Measurements from ENCODE around the gene PHC3.

Gene PHC3

GRCh38 chr3:170075441-170076091, 106.0 kb downstream of the PHC3 start:
- DNase-seq (ENCODE audit: low read depth), result no peak

- DNase-seq (ENCODE audit: low read depth), result no peak
Measured at GRCh38 chr3:170064108-170064507, 117.4 kb downstream of the PHC3 start.

- no peak for DNase-seq (ENCODE audit: low read depth)
Measured at GRCh38 chr3:170063691-170064090, 117.8 kb downstream of the PHC3 start.

- no peak for DNase-seq (ENCODE audit: low read depth)
Measured at GRCh38 chr3:170062769-170063168, 118.8 kb downstream of the PHC3 start.

GRCh38 chr3:170062068-170062467, 119.5 kb downstream of the PHC3 start:
- DNase-seq (ENCODE audit: low read depth), result no peak

GRCh38 chr3:170059447-170059846, 122.1 kb downstream of the PHC3 start:
- DNase-seq (ENCODE audit: low read depth), result no peak

GRCh38 chr3:170058127-170058526, 123.4 kb downstream of the PHC3 start:
- DNase-seq (ENCODE audit: low read depth), result no peak

- no peak for DNase-seq (ENCODE audit: low read depth)
Measured at GRCh38 chr3:170057550-170057949, 124.0 kb downstream of the PHC3 start.

GRCh38 chr3:170056710-170057454, 124.7 kb downstream of the PHC3 start:
- no peak for DNase-seq (ENCODE audit: low read depth)

- no peak for DNase-seq (ENCODE audit: low read depth)
Measured at GRCh38 chr3:170055209-170055608, 126.3 kb downstream of the PHC3 start.

- DNase-seq (ENCODE audit: low read depth), result no peak
Measured at GRCh38 chr3:170054204-170054603, 127.3 kb downstream of the PHC3 start.

- no peak for DNase-seq (ENCODE audit: low read depth)
Measured at GRCh38 chr3:170052398-170052797, 129.1 kb downstream of the PHC3 start.

- no peak for DNase-seq (ENCODE audit: low read depth)
Measured at GRCh38 chr3:170050753-170051152, 130.8 kb downstream of the PHC3 start.

- no peak for DNase-seq (ENCODE audit: low read depth)
Measured at GRCh38 chr3:170049146-170050000, 132.2 kb downstream of the PHC3 start.

GRCh38 chr3:170047133-170047404, 134.5 kb downstream of the PHC3 start:
- DNase-seq (ENCODE audit: low read depth), result no peak

GRCh38 chr3:170046269-170047132, 135.0 kb downstream of the PHC3 start:
- no peak for DNase-seq (ENCODE audit: low read depth)

- no peak for DNase-seq (ENCODE audit: low read depth)
Measured at GRCh38 chr3:170044795-170045244, 136.7 kb downstream of the PHC3 start.

- DNase-seq (ENCODE audit: low read depth), result no peak
Measured at GRCh38 chr3:170044271-170044670, 137.3 kb downstream of the PHC3 start.

- no peak for DNase-seq (ENCODE audit: low read depth)
Measured at GRCh38 chr3:170043506-170043905, 138.0 kb downstream of the PHC3 start.

GRCh38 chr3:170040418-170040817, 141.1 kb downstream of the PHC3 start:
- no peak for DNase-seq (ENCODE audit: low read depth)

- no peak for DNase-seq (ENCODE audit: low read depth)
Measured at GRCh38 chr3:170038434-170039110, 143.0 kb downstream of the PHC3 start.

Measured in stimulated activated CD8-positive, alpha-beta memory T cell treated with anti-CD3 and anti-CD28 coated beads, Interleukin-15, amount 100 ng/mL, for 1 hour (primary cell).